HepG2 (cell line): ENCODE results near the gene TNFAIP2. TPM values are rescaled to one million over a fixed set of nuclear protein-coding genes. Genes with fewer than 3 reads are reported as not detected.
A peak's percentile ranks its signal among the peaks of the same experiment; 100 is the strongest.

Experiments used
- AKNA ChIP-seq: sonication (generic); formaldehyde crosslinking; IDR thresholded peaks from 2 replicates; pipeline ENCODE4 v1.4.0; 2020; ENCODE audit warnings: missing genetic modification reagents, borderline replicate concordance
- ARID4A ChIP-seq: sonication (generic); formaldehyde crosslinking; IDR thresholded peaks from 2 replicates; pipeline ENCODE4 v1.5.0; 2020; ENCODE audit warnings: mild to moderate bottlenecking, missing genetic modification reagents, borderline replicate concordance
- ATAD3A ChIP-seq: sonication (generic); formaldehyde crosslinking; IDR thresholded peaks from 2 replicates; pipeline ENCODE4 v1.4.0; 2020; ENCODE audit warnings: missing genetic modification reagents
- CEBPG ChIP-seq: IDR thresholded peaks from 2 replicates; pipeline ENCODE4 v1.6.1; 2016
- CREM ChIP-seq, 2 experiments: sonication (generic) in 1 of 2; formaldehyde crosslinking in 1 of 2; IDR thresholded peaks; 2 replicates each; pipeline versions ENCODE4 v1.4.0 to v1.6.1; 2016 to 2020; ENCODE audit warnings: antibody characterized with exemption in 1 of 2, mild to moderate bottlenecking in 1 of 2, missing genetic modification reagents in 1 of 2
- FLYWCH1 ChIP-seq: sonication (generic); formaldehyde crosslinking; IDR thresholded peaks from 2 replicates; pipeline ENCODE4 v1.8.1; 2023; ENCODE audit warnings: mild to moderate bottlenecking, missing genetic modification reagents
- MYPOP ChIP-seq: sonication (generic); formaldehyde crosslinking; IDR thresholded peaks from 2 replicates; pipeline ENCODE4 v1.8.1; 2023; ENCODE audit warnings: mild to moderate bottlenecking, moderate library complexity, missing genetic modification reagents
- NFIB ChIP-seq: sonication (generic); formaldehyde crosslinking; IDR thresholded peaks from 2 replicates; pipeline ENCODE4 v1.9.0; 2021; ENCODE audit warnings: missing genetic modification reagents, mild to moderate bottlenecking, borderline replicate concordance
- PLRG1 ChIP-seq: fragments of 450-650 bp; conservative IDR thresholded peaks from 2 replicates; pipeline ENCODE4 v1.6.1; 2016
- SNAPC5 ChIP-seq: sonication (generic); formaldehyde crosslinking; IDR thresholded peaks from 2 replicates; pipeline ENCODE4 v1.8.1; 2023; ENCODE audit warnings: mild to moderate bottlenecking, missing genetic modification reagents, borderline replicate concordance
- ZNF564 ChIP-seq: sonication (generic); formaldehyde crosslinking; IDR thresholded peaks from 2 replicates; pipeline ENCODE4 v1.8.1; 2023; ENCODE audit warnings: mild to moderate bottlenecking, missing genetic modification reagents
- ZNF614 ChIP-seq: IDR thresholded peaks from 2 replicates; pipeline ENCODE4 v1.6.1; 2018; ENCODE audit warnings: missing biosample characterization, missing genetic modification reagents, inconsistent platforms, borderline replicate concordance
- ZNF710 ChIP-seq: sonication (generic); formaldehyde crosslinking; IDR thresholded peaks from 2 replicates; pipeline ENCODE4 v1.5.0; 2020; ENCODE audit warnings: mild to moderate bottlenecking, missing genetic modification reagents, borderline replicate concordance
- ZNF816 ChIP-seq: sonication (generic); formaldehyde crosslinking; IDR thresholded peaks from 2 replicates; pipeline ENCODE4 v1.8.0; 2022; ENCODE audit warnings: missing genetic modification reagents, mild to moderate bottlenecking, borderline replicate concordance
- polyA plus RNA-seq, 8 experiments: library from polyadenylated mRNA; depleted of rRNA in 3 of 8; stranded (reverse) in 7 of 8; unstranded in 1 of 8; fragments of >200 nt; fragmentation: Illumina TruSeq in 4 of 8; extraction: Trizol in 4 of 8; gene quantifications; 2 replicates each; pipeline versions ENCODE4 v1.2.1 to v1.2.3, GENCODE V29; 2011 to 2016; ENCODE audit warnings: low read depth in 4 of 8, missing spikeins in 1 of 8, mixed read lengths in 1 of 8; ENCODE audit not compliant: insufficient read depth in 1 of 8
- total RNA-seq, 5 experiments: library from RNA; depleted of rRNA; stranded (reverse); fragments of >200 nt; fragmentation: Illumina TruSeq; extraction: Trizol; gene quantifications; 2 replicates each; pipeline ENCODE4 v1.2.3, GENCODE V29; 2016; ENCODE audit warnings: low read depth in 1 of 5

Gene TNFAIP2
- total and polyA plus RNA-seq, 2 of the 13 experiments (the other 11 are each of a cell fraction or from before 2014, with no cell fraction given) = 0.46 to 1.5 TPM

GRCh38 chr14:103103461-103104388, 19.5 kb upstream of the TNFAIP2 start (continued):
- TF ChIP-seq ARID4A (CRISPR knock-in tag) = peak; percentile 95
- no peak for TF ChIP-seq ZNF614 (CRISPR knock-in tag)
- TF ChIP-seq FLYWCH1 (CRISPR knock-in tag) = no peak
- no peak; the same call in 1 of the 2 replicates for TF ChIP-seq ZNF816
- no peak for TF ChIP-seq NFIB
- peak; percentile 29; the same call in 1 of the 2 replicates for TF ChIP-seq MYPOP (CRISPR knock-in tag)
- TF ChIP-seq SNAPC5 = no peak
- no peak for TF ChIP-seq AKNA (CRISPR knock-in tag)
- no peak for TF ChIP-seq ATAD3A
- no peak for TF ChIP-seq CEBPG
- TF ChIP-seq PLRG1 = no peak
- peak; percentile 40; the same call in 1 of the 2 replicates for TF ChIP-seq CREM (IDR thresholded peaks at IDR 0.05)
- TF ChIP-seq CREM (CRISPR knock-in tag; IDR thresholded peaks at IDR 0.05) = no peak
- 0 out of 2 replicates have a peak, but pooled peaks have one; percentile 27 for TF ChIP-seq ZNF710 (CRISPR knock-in tag)
- TF ChIP-seq ZNF564 = no peak
